Activated CD8-positive, alpha-beta memory T cell treated with anti-CD3 and anti-CD28 coated beads, Interleukin-2, amount 50 U/mL, for 24 hours (primary cell): ENCODE measurements around the gene STRIP2.
"Not testable (repeated sequence)": the region's sequence is repeated elsewhere in the genome, so short reads cannot be mapped to it uniquely, and the experiment has no call there.

Source experiments
- DNase-seq: peaks from one replicate; pipeline ENCODE4 v3.0.0-alpha.2; 2020; ENCODE audit errors: extremely low read depth

Gene STRIP2

DNA sequence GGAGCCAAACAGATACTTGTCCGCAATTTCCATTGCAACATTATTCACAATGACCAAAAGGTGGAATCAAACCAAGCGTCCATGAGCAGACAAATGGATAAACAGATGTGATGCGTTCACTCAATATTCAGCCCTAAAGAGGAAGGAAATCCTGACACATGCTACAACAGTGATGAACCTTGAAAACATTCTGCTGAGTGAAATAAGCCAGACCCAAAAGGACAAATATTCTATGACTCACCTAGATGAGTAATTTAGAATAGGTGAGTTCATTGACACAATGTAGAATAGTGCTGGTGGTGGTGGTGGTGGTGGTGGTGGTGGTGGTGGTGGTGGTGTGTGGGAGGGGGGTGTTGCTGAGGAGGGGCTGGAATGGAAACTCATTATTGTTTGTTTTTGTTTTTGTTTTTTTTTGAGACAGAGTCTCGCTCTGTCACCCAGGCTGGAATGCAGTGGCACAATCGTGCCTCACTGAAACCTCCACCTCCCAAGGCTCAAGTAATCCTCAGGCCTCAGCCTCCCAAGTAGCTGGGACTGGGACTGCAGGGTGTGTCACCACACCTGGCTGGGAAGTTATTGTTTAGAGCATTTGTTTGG is 96.7 kb downstream of the STRIP2 start:
- peak; percentile 17 for DNase-seq

DNA sequence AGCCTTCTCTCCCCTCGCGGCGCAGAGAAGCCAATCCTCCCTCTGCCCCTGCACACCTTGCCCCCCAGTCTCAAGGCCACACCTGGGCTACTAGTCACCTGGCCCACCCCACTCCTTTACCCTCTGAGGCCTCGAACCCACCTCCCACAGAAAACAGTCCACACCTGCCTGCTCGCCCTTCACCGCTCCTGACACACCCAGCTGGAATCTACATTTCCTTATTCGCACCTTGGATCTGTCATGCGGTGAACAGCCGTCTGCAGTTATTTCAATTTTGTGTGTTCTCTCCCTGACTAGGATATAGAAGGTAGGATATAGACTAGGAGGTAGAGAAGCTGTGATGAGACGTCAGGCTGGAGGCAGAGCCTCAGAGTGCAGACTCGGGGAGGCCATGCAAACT is 97.5 kb downstream of the STRIP2 start:
- DNase-seq = no peak

GRCh38 chr7:129532375-129532774 is 98.1 kb downstream of the STRIP2 start:
- no peak for DNase-seq

DNA sequence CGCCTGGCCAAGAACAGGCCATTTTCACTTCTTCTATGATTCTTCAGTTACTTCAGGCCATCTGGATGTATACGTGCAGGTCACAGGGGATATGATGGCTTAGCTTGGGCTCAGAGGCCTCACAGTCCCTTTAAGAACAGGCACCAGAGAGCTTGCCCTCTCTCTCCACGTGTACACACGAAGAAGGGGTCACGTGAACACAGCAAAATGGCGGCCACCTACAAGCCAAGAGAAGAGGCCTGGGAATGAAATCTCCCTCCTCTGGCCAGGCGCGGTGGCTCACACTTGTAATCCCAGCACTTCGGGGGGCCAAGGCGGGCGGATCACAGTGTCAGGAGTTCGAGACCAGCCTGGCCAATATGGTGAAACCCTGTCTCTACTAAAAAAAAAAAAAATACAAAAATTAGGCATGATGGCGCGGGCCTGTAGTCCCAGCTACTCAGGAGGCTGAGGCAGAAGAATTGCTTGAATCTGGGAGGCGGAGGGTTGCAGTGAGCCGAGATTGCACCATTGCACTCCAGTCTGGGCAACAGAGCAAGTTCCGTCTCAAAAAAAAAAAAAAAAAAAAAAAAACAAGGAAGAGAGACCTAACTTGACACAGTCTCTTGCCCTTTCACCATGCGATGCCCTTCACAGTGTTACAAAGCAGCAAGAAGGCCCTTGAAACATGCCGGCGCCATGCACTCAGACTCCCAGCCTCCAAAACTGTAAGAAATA is 100.5 kb downstream of the STRIP2 start:
- not testable (repeated sequence) for DNase-seq

GRCh38 chr7:129535896-129536295 is 101.7 kb downstream of the STRIP2 start:
- DNase-seq = no peak

DNA sequence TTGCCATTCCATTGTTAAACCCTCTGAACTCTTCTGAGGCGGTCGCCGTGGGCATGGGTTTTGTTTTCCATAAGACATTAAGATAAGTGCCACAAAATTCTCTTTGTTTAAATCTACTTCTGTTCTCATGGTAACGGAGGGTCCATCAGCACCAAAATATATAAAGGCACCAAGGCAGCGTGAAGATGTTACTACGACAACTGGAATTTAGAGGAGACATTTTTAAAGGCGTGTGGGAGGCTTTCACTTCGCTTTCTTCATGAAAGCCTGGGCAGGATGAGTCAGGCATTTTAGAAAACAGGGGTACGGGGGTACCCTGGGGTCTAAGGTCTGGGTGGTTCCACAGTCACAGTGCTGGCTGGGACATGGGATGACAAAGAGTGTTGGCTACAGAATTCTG is 102.1 kb downstream of the STRIP2 start:
- no peak for DNase-seq
